Body of pancreas (tissue), 4 donors: ENCODE data around the gene PKNOX2.

Experiments used
- CTCF ChIP-seq, 7 experiments: fragments of 450-650 bp in 4 of 7; fragments of 200-600 bp in 3 of 7; sonication (generic) in 3 of 7; IDR thresholded peaks; one replicate each; pipeline ENCODE4 v1.5.1; 2016 to 2019; ENCODE audit warnings: antibody characterized with exemption in 7 of 7
- POLR2A ChIP-seq, 3 donors: fragments of 450-650 bp; IDR thresholded peaks; one replicate each; pipeline ENCODE4 v1.6.1; 2016; ENCODE audit warnings: antibody characterized with exemption in 3 of 3, mild to moderate bottlenecking in 2 of 3

- TF ChIP-seq CTCF (IDR thresholded peaks at IDR 0.05) (no peak), POLR2A (IDR thresholded peaks at IDR 0.05) (no peak)
Observed at GRCh38 chr11:125435461-125436238, 271.1 kb downstream of the PKNOX2 start.
